ENCODE data around the gene FXYD5.

DNA sequence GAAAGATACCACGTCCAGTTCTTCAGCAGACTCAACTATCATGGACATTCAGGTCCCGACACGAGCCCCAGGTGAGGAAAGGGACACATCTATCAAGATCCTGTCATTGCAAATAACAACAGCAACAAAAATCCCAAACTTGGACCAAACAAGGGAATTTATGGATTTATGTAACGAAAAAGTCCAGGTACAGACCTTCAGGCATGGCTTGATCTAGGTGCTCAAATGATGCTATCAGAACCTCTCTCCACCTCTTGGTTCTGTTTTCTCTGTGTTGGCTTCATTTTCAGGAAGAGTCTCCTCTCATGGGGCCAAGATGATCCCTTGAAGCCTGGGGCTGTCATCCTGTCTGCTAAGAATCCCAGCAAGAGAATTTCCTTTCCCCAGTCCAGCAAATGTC lies 2.9 kb downstream of the FXYD5 start:
- no peak for TF ChIP-seq CTCF (IDR thresholded peaks at IDR 0.05; ENCODE audit: low read length)
- no peak for TF ChIP-seq EZH2 (optimal IDR thresholded peaks at IDR 0.05; ENCODE audit: low read depth, low read length)

All from MM.1S (cell line).